ENCODE measurements around the gene SEMA5A. TPM values are rescaled to one million over a fixed set of nuclear protein-coding genes. Genes with fewer than 3 reads are reported as not detected.

The SEMA5A gene
- total and polyA plus RNA-seq, 2 donors (not counting 1 experiment from before 2014, with no cell fraction given), result not detected

- no peaks in the 10 kb centered on the region for H3K9me3 Mint-ChIP-seq (ENCODE audit: insufficient read depth)
- DNase-seq, result no peak
- no peaks in the 10 kb centered on the region for H3K79me2 ChIP-seq (ENCODE audit: control insufficient read depth, insufficient read depth, low read length)
- H3K27me3 ChIP-seq (replicated peaks in 1 of 4; ENCODE audit: control extremely low read depth in 1 of 4, control insufficient read depth in 3 of 4, insufficient read depth in 4 of 4, low read length in 3 of 4), result no peaks in the 10 kb centered on the region
- H3K4me3 ChIP-seq (ENCODE audit: control extremely low read depth in 1 of 5, extremely low read depth in 1 of 5, insufficient read depth in 1 of 5, low read depth in 2 of 5, low read length in 4 of 5), result no peak overlapping the region
- no peaks in the 10 kb centered on the region for H3K4me1 ChIP-seq (ENCODE audit: control insufficient read depth in 2 of 2, insufficient read depth in 2 of 2, low read length in 2 of 2)
- no peaks in the 10 kb centered on the region for H3K4me1 Mint-ChIP-seq
- ATAC-seq (ENCODE audit: low read depth), result no peak
- peaks cover 0 to 3% (median 0%) of the 10 kb centered on the region in 3 donors for H3K9me3 ChIP-seq (ENCODE audit: control extremely low read depth in 1 of 3, control insufficient read depth in 2 of 3, insufficient read depth in 1 of 3, low read length in 2 of 3)
- no peak overlapping the region for H3K27ac Mint-ChIP-seq
- no peak for TF ChIP-seq EZH2 (IDR thresholded peaks at IDR 0.05; ENCODE audit: borderline replicate concordance, insufficient read depth, low read depth, low read length, poor library complexity, severe bottlenecking)
- TF ChIP-seq CTCF (IDR thresholded peaks at IDR 0.05), result no peak
- H4K20me1 ChIP-seq (ENCODE audit: control insufficient read depth, insufficient read depth, low read length, poor library complexity, severe bottlenecking), result no peaks in the 10 kb centered on the region
- intact Hi-C loops (cut with micrococcal nuclease), result no loop called here
- H3K27me3 Mint-ChIP-seq, result no peaks in the 10 kb centered on the region
- POLR2A ChIA-PET, result no interaction called here
- 100% methylated on average over 4 of the region's 6 CpGs for WGBS (ENCODE audit: insufficient coverage)
- H2AFZ ChIP-seq (ENCODE audit: insufficient read depth, low read depth, low read length, poor library complexity, severe bottlenecking), result no peak overlapping the region
- no peak overlapping the region for H3K9ac ChIP-seq (ENCODE audit: low read length)
- no peak overlapping the region for H3K4me3 Mint-ChIP-seq
- H3K36me3 ChIP-seq (replicated peaks in 1 of 2; ENCODE audit: control extremely low read depth in 1 of 2, control insufficient read depth in 1 of 2, extremely low read depth in 1 of 2, insufficient read depth in 2 of 2, low read length in 1 of 2), result no peaks in the 10 kb centered on the region
- CTCF ChIA-PET, result no interaction called here
- H3K4me2 ChIP-seq (replicated peaks; ENCODE audit: low read depth, low read length, poor library complexity, severe bottlenecking), result no peak overlapping the region
- H3K27ac ChIP-seq (ENCODE audit: low read length in 2 of 2), result no peak overlapping the region
Observed at GRCh38 chr5:9108162-9108561, 437.7 kb downstream of the SEMA5A start.

- Histone ChIP-seq H3K9ac (ENCODE audit: low read length) (no peak overlapping the region), H3K79me2 (ENCODE audit: control insufficient read depth, insufficient read depth, low read length) (no peaks in the 10 kb centered on the region), H3K4me3 (ENCODE audit: control extremely low read depth in 1 of 5, extremely low read depth in 1 of 5, insufficient read depth in 1 of 5, low read depth in 2 of 5, low read length in 4 of 5) (no peak overlapping the region), H3K27ac (ENCODE audit: low read length in 2 of 2) (no peak overlapping the region), H3K4me2 (replicated peaks; ENCODE audit: low read depth, low read length, poor library complexity, severe bottlenecking) (no peak overlapping the region), H3K36me3 (replicated peaks in 1 of 2; ENCODE audit: control extremely low read depth in 1 of 2, control insufficient read depth in 1 of 2, extremely low read depth in 1 of 2, insufficient read depth in 2 of 2, low read length in 1 of 2) (no peaks in the 10 kb centered on the region), H3K4me1 (ENCODE audit: control insufficient read depth in 2 of 2, insufficient read depth in 2 of 2, low read length in 2 of 2) (no peaks in the 10 kb centered on the region), H3K9me3 (ENCODE audit: control extremely low read depth in 1 of 3, control insufficient read depth in 2 of 3, insufficient read depth in 1 of 3, low read length in 2 of 3) (peaks cover 0 to 3% (median 0%) of the 10 kb centered on the region in 3 donors), H4K20me1 (ENCODE audit: control insufficient read depth, insufficient read depth, low read length, poor library complexity, severe bottlenecking) (no peaks in the 10 kb centered on the region), H2AFZ (ENCODE audit: insufficient read depth, low read depth, low read length, poor library complexity, severe bottlenecking) (no peak overlapping the region), H3K27me3 (replicated peaks in 1 of 4; ENCODE audit: control extremely low read depth in 1 of 4, control insufficient read depth in 3 of 4, insufficient read depth in 4 of 4, low read length in 3 of 4) (no peaks in the 10 kb centered on the region)
- no peak for TF ChIP-seq EZH2 (IDR thresholded peaks at IDR 0.05; ENCODE audit: borderline replicate concordance, insufficient read depth, low read depth, low read length, poor library complexity, severe bottlenecking)
- Mint-ChIP-seq H3K27me3 (no peaks in the 10 kb centered on the region), H3K27ac (no peak overlapping the region), H3K4me1 (no peaks in the 10 kb centered on the region), H3K9me3 (ENCODE audit: insufficient read depth) (no peaks in the 10 kb centered on the region), H3K4me3 (no peak overlapping the region)
- DNase-seq (no peak), ATAC-seq (ENCODE audit: low read depth) (no peak)
- POLR2A ChIA-PET, result no interaction called here
- no CpG with 5 or more reads among the region's 3 CpGs for WGBS (ENCODE audit: insufficient coverage)
- CTCF ChIA-PET, result no interaction called here
- intact Hi-C loops (cut with micrococcal nuclease), result no loop called here
Observed at GRCh38 chr5:9105851-9106250, 440.0 kb downstream of the SEMA5A start.

All from B cell (primary cell).